ENCODE results near the gene CASP5.

CASP5 gene

DNA sequence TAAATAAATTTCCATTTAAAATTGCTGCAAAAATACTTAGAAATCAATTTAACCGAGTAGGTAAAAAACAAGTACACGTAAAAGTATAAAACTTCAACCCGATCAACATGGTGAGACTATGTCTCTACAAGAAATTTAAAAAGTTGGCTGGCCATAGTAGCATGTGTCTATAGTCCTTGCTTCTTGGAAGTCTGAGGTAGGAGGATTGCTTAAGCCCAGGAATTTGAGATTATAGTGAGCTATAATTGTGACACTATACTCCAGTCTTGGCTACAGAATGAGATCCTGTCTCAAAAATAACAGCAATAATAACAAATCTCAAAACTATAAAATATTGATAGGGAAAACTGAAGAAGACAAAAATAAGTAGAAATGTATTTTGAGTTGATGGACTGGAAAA, 65.7 kb downstream of the CASP5 start:
- Histone ChIP-seq H3K36me3 (ENCODE audit: control insufficient read depth, insufficient read depth, low read length) (no peaks in the 10 kb centered on the region), H3K9ac (ENCODE audit: low read depth, low read length) (no peak overlapping the region), H3K27me3 (ENCODE audit: control insufficient read depth, insufficient read depth, low read length) (no peaks in the 10 kb centered on the region), H3K4me3 (ENCODE audit: low read depth, low read length) (no peak overlapping the region), H3K9me3 (ENCODE audit: control insufficient read depth, insufficient read depth, low read length) (no peaks in the 10 kb centered on the region), H3K4me1 (ENCODE audit: control insufficient read depth, insufficient read depth, low read length) (no peaks in the 10 kb centered on the region)

DNA sequence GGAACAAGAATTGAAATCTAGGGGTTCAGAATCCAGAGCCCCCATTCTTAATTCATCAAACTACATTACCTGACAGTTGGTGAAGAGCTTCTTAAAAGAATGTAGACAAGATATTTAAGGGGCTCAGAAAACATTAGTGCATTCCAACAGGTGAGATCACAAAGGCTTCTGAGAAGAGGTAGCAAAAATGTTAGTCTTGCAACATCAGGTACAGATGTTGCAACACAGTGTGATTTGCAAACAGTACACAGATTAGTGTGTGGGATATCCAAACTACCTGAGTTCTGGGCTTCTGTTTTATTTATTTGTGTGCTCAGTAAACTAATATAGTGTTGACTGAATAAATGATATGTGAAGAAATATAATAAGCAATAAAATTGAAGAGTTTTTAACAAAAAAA, 66.4 kb downstream of the CASP5 start:
- no peaks in the 10 kb centered on the region for H3K27me3 ChIP-seq (ENCODE audit: control insufficient read depth, insufficient read depth, low read length)
- H3K36me3 ChIP-seq (ENCODE audit: control insufficient read depth, insufficient read depth, low read length) = no peaks in the 10 kb centered on the region
- H3K9ac ChIP-seq (ENCODE audit: low read depth, low read length) = no peak overlapping the region
- H3K4me3 ChIP-seq (ENCODE audit: low read depth, low read length) = no peak overlapping the region
- no peaks in the 10 kb centered on the region for H3K9me3 ChIP-seq (ENCODE audit: control insufficient read depth, insufficient read depth, low read length)
- no peaks in the 10 kb centered on the region for H3K4me1 ChIP-seq (ENCODE audit: control insufficient read depth, insufficient read depth, low read length)

DNA sequence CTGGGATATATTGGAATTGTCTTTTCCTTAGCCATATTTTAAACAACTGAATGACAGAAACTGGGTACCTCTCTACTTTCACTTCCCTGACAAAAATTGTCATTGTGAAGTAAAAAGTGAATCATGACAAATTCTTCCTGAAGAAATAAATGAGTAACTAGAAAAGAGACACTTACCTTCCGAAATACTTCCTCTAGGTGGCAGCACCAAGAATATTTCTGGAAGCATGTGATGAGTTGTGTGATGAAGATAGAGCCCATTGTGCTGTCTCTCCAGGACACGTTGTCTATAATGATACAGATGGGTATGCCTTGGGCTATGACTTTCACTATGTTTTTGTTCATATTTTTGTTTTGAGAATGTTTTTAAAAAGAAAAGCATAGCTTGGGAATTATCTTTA, 76.1 kb downstream of the CASP5 start:
- Histone ChIP-seq H3K4me1 (ENCODE audit: control insufficient read depth, insufficient read depth, low read length) (no peaks in the 10 kb centered on the region), H3K9ac (ENCODE audit: low read depth, low read length) (no peak overlapping the region), H3K9me3 (ENCODE audit: control insufficient read depth, insufficient read depth, low read length) (no peaks in the 10 kb centered on the region), H3K27me3 (ENCODE audit: control insufficient read depth, insufficient read depth, low read length) (no peaks in the 10 kb centered on the region), H3K36me3 (ENCODE audit: control insufficient read depth, insufficient read depth, low read length) (no peaks in the 10 kb centered on the region), H3K4me3 (ENCODE audit: low read depth, low read length) (no peak overlapping the region)

All from iPS-15b (cell line).